Loucy (cell line): Measurements from ENCODE around the gene CPLANE2.

Experiments
- H2AFZ ChIP-seq: fragments of 200-600 bp; sonication (generic); 2 replicates; pipeline ENCODE4 v1.6.0; 2016; ENCODE audit warnings: antibody characterized with exemption, mild to moderate bottlenecking, low read length, moderate library complexity
- H3F3A ChIP-seq: fragments of 200-600 bp; 2 replicates; pipeline ENCODE4 v1.6.0; 2016; ENCODE audit warnings: antibody characterized with exemption, low read depth, mild to moderate bottlenecking
- H3K27me3 ChIP-seq: fragments of 200-600 bp; sonication (generic); 2 replicates; pipeline ENCODE4 v1.6.1; 2014; ENCODE audit warnings: low read length, mild to moderate bottlenecking; ENCODE audit not compliant: insufficient read depth, poor library complexity, severe bottlenecking
- H3K36me3 ChIP-seq: fragments of 200-600 bp; sonication (generic); 2 replicates; pipeline ENCODE4 v1.6.1; 2016; ENCODE audit warnings: low read length; ENCODE audit not compliant: insufficient read depth
- H3K4me1 ChIP-seq: fragments of 200-600 bp; sonication (generic); 2 replicates; pipeline ENCODE4 v1.5.1; 2014; ENCODE audit warnings: low read length, mild to moderate bottlenecking; ENCODE audit not compliant: insufficient read depth, poor library complexity, severe bottlenecking
- H3K4me2 ChIP-seq: fragments of 200-600 bp; sonication (generic); 2 replicates; pipeline ENCODE4 v1.6.0; 2014; ENCODE audit warnings: antibody characterized with exemption, low read length, low read depth, mild to moderate bottlenecking; ENCODE audit not compliant: poor library complexity, severe bottlenecking
- H3K4me3 ChIP-seq: fragments of 200-600 bp; sonication (generic); 2 replicates; pipeline ENCODE4 v1.5.1; 2014; ENCODE audit warnings: low read length, mild to moderate bottlenecking, mixed read lengths; ENCODE audit not compliant: poor library complexity, severe bottlenecking
- H3K79me2 ChIP-seq: fragments of 200-600 bp; sonication (generic); 2 replicates; pipeline ENCODE4 v1.6.1; 2014; ENCODE audit warnings: low read length; ENCODE audit not compliant: insufficient read depth
- H3K9ac ChIP-seq: fragments of 200-600 bp; sonication (generic); 2 replicates; pipeline ENCODE4 v1.6.0; 2014; ENCODE audit warnings: mild to moderate bottlenecking, low read depth, low read length, moderate library complexity; ENCODE audit not compliant: poor library complexity, severe bottlenecking
- H3K9me2 ChIP-seq: fragments of 200-600 bp; sonication (generic); replicated peaks from 2 replicates; pipeline ENCODE4 v1.6.1; 2016; ENCODE audit warnings: low read depth, low read length, mixed read lengths
- H3K9me3 ChIP-seq: fragments of 200-600 bp; sonication (generic); 2 replicates; pipeline ENCODE4 v1.6.1; 2014; ENCODE audit warnings: mild to moderate bottlenecking, antibody characterized with exemption, low read length, low read depth; ENCODE audit not compliant: insufficient read depth
- H4K20me1 ChIP-seq: fragments of 200-600 bp; sonication (generic); 2 replicates; pipeline ENCODE4 v1.6.0; 2014; ENCODE audit warnings: antibody characterized with exemption, low read length, mild to moderate bottlenecking; ENCODE audit not compliant: insufficient read depth, poor library complexity, severe bottlenecking
- EZH2phosphoT487 ChIP-seq: fragments of 200-600 bp; IDR thresholded peaks from 2 replicates; pipeline ENCODE4 v1.6.1; 2018; ENCODE audit warnings: antibody characterized with exemption, mild to moderate bottlenecking, moderate library complexity, borderline replicate concordance
- TF ChIP-seq, protein P1 (sequence below): fragments of 200-600 bp; sonication (generic); conservative IDR thresholded peaks from 2 replicates; pipeline ENCODE4 v1.5.1; 2014; ENCODE audit warnings: mild to moderate bottlenecking, antibody characterized with exemption, low read length

CPLANE2 gene

DNA sequence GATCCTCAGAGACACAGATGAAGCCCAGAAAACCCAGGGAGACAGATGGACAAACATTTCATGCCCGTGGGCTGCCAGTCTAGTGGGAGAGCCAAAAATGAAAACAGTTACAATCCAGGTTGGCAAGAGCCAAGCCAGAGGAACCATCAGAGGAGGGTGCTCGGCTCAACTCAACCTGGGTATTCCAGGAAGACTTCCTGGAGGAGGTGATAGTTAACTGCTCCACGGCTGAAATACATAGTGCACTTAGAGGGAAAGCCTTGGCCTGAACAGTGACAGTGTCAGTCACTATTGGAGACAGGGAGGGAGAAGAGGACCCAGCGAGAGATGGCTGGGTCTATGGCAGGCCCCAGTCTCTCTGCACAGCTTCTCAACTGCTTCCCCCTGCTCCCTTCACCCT is 26.4 kb downstream of the CPLANE2 start:
- Histone ChIP-seq H3F3A (no peaks in the 10 kb centered on the region), H3K27me3 (no peaks in the 10 kb centered on the region), H3K9ac (no peak overlapping the region), H3K4me1 (peaks cover 9% of the 10 kb centered on the region), H4K20me1 (no peaks in the 10 kb centered on the region), H2AFZ (no peak overlapping the region), H3K36me3 (no peaks in the 10 kb centered on the region), H3K4me3 (no peak overlapping the region), H3K9me3 (no peaks in the 10 kb centered on the region), H3K9me2 (no peaks in the 10 kb centered on the region), H3K79me2 (peaks cover 3% of the 10 kb centered on the region; the same call in 1 of the 2 replicates), H3K4me2 (no peak overlapping the region)
- TF ChIP-seq, protein P1, sequence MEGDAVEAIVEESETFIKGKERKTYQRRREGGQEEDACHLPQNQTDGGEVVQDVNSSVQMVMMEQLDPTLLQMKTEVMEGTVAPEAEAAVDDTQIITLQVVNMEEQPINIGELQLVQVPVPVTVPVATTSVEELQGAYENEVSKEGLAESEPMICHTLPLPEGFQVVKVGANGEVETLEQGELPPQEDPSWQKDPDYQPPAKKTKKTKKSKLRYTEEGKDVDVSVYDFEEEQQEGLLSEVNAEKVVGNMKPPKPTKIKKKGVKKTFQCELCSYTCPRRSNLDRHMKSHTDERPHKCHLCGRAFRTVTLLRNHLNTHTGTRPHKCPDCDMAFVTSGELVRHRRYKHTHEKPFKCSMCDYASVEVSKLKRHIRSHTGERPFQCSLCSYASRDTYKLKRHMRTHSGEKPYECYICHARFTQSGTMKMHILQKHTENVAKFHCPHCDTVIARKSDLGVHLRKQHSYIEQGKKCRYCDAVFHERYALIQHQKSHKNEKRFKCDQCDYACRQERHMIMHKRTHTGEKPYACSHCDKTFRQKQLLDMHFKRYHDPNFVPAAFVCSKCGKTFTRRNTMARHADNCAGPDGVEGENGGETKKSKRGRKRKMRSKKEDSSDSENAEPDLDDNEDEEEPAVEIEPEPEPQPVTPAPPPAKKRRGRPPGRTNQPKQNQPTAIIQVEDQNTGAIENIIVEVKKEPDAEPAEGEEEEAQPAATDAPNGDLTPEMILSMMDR: no peak
- no peak for TF ChIP-seq EZH2phosphoT487

DNA sequence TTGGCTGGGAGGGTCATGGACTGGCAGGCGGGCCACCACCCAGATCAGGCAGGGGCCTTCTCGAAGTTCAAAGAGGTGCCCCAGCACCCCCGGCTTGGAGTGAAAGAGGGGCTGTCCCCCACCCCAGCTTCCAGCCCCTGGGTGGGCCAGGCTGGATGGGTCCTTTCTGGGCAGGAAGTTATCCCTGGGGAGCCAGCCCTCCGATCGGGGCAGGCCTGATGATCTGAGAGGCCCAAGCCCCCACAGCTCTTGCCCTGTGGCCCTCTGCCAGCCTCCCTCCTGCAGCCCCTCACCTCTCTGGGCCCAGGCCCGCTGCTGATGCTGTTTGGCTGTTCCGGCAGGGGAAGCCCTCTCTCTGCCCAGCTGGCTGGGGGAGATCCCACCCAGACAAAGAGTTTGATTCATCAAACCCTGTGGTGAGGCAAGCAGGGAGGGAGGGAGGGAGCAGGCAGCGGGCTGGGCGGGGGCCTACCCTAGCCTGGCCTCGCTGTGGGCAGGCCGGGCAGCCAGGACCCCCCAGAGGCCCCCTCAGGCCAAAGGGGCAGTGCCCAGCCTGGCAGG is 27.1 kb downstream of the CPLANE2 start:
- Histone ChIP-seq H4K20me1 (no peaks in the 10 kb centered on the region), H3K27me3 (no peaks in the 10 kb centered on the region), H3F3A (no peaks in the 10 kb centered on the region), H3K4me3 (no peak overlapping the region), H3K9ac (no peak overlapping the region), H3K4me2 (no peak overlapping the region), H3K79me2 (peaks cover 7% of the 10 kb centered on the region; the same call in 1 of the 2 replicates), H3K36me3 (no peaks in the 10 kb centered on the region), H2AFZ (no peak overlapping the region), H3K9me3 (no peaks in the 10 kb centered on the region), H3K4me1 (peaks cover 14% of the 10 kb centered on the region), H3K9me2 (no peaks in the 10 kb centered on the region)
- TF ChIP-seq, protein P1: no peak
- TF ChIP-seq EZH2phosphoT487: no peak

DNA sequence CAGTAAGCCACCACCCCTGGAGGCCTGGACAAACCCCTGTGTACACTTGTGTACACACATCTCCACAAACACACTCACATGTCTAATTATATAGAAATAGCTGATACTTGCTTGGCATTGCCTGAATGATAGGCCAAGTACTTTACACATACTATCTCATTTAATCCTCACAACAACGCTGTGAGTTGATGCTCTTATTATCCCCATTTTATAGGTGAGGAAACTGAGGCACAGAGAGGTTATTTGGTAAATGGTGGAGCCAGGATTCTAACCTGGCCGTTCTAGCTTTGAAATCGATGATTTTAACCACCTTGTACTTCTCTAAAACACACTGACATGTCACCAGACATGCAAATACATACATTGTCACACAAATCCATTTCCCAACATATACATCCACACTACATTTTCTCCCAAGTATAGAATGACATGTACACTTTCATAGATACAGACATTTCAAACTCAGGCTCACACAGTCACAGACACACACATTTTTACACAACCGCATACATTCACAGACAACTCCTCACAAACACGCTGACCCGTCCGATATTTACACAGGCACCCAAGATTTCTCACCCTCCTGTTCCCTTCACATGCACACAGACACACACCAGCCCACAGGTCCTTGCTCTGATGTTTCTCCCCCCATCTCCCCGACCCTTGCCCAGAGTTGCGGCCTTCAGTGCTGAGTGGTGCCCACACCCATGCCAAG is 27.7 kb downstream of the CPLANE2 start:
- H3K9me3 ChIP-seq: no peaks in the 10 kb centered on the region
- no peaks in the 10 kb centered on the region for H4K20me1 ChIP-seq
- no peak overlapping the region for H3K9ac ChIP-seq
- H3K4me1 ChIP-seq: peaks cover 14% of the 10 kb centered on the region
- no peaks in the 10 kb centered on the region for H3F3A ChIP-seq
- peaks cover 7% of the 10 kb centered on the region; the same call in 1 of the 2 replicates for H3K79me2 ChIP-seq
- H3K9me2 ChIP-seq: no peaks in the 10 kb centered on the region
- no peak overlapping the region for H3K4me2 ChIP-seq
- H2AFZ ChIP-seq: no peak overlapping the region
- H3K27me3 ChIP-seq: no peaks in the 10 kb centered on the region
- H3K4me3 ChIP-seq: no peak overlapping the region
- TF ChIP-seq EZH2phosphoT487: no peak
- TF ChIP-seq, protein P1: no peak
- H3K36me3 ChIP-seq: no peaks in the 10 kb centered on the region
